HCT116 (cell line): Measurements from ENCODE around the gene ADAP2.

Source experiments
- ATF3 ChIP-seq: IDR thresholded peaks from 2 replicates; pipeline ENCODE4 v1.6.1; 2012
- CTCF ChIP-seq, 3 experiments: fragments of 200-600 bp in 1 of 3; sonication (generic) in 1 of 3; IDR thresholded peaks in 2 of 3; conservative IDR thresholded peaks in 1 of 3; 2 replicates each; pipeline ENCODE4 v1.5.1; 2012 to 2017; ENCODE audit warnings: low read depth in 2 of 3, low read length in 2 of 3, antibody characterized with exemption in 1 of 3, borderline replicate concordance in 1 of 3, control low read depth in 1 of 3, mild to moderate bottlenecking in 1 of 3, mixed read lengths in 1 of 3, mixed run types in 1 of 3, moderate library complexity in 1 of 3; ENCODE audit not compliant: insufficient read depth in 1 of 3
- EZH2phosphoT487 ChIP-seq: fragments of 200-600 bp; IDR thresholded peaks from 2 replicates; pipeline ENCODE4 v1.6.1; 2018; ENCODE audit warnings: antibody characterized with exemption, borderline replicate concordance
- POLR2A ChIP-seq: IDR thresholded peaks from 2 replicates; pipeline ENCODE4 v1.7.0; 2011; ENCODE audit warnings: borderline replicate concordance; ENCODE audit not compliant: insufficient read depth, insufficient read length; ENCODE audit errors: extremely low read depth
- POLR2AphosphoS5 ChIP-seq: IDR thresholded peaks from 2 replicates; pipeline ENCODE4 v1.6.1; 2011; ENCODE audit warnings: mild to moderate bottlenecking, low read depth, low read length, moderate library complexity
- RAD21 ChIP-seq: IDR thresholded peaks from 2 replicates; pipeline ENCODE4 v1.6.1; 2012; ENCODE audit warnings: low read depth, mild to moderate bottlenecking
- SIN3A ChIP-seq: IDR thresholded peaks from 2 replicates; pipeline ENCODE4 v1.6.1; 2012; ENCODE audit warnings: low read depth
- SRF ChIP-seq: IDR thresholded peaks from 2 replicates; pipeline ENCODE4 v1.6.1; 2012; ENCODE audit warnings: low read depth
- TCF7L2 ChIP-seq: IDR thresholded peaks from 2 replicates; pipeline ENCODE4 v1.7.0; 2011; ENCODE audit warnings: borderline replicate concordance, inconsistent platforms; ENCODE audit not compliant: insufficient read depth, insufficient read length; ENCODE audit errors: extremely low read depth
- YY1 ChIP-seq: IDR thresholded peaks from 2 replicates; pipeline ENCODE4 v1.6.1; 2011; ENCODE audit warnings: low read length, low read depth, moderate library complexity, mild to moderate bottlenecking; ENCODE audit not compliant: insufficient replicate concordance; ENCODE audit errors: extremely low read depth
- ZBTB33 ChIP-seq: IDR thresholded peaks from 2 replicates; pipeline ENCODE4 v1.6.1; 2011; ENCODE audit warnings: mild to moderate bottlenecking, low read length, moderate library complexity; ENCODE audit not compliant: insufficient replicate concordance; ENCODE audit errors: extremely low read depth

GRCh38 chr17:30982855-30983254 is 61.1 kb downstream of the ADAP2 start:
- TF ChIP-seq CTCF (IDR thresholded peaks at IDR 0.05 in 2 of 3, conservative IDR thresholded peaks at IDR 0.05 in 1 of 3; ENCODE audit: borderline replicate concordance in 1 of 3, insufficient read depth in 1 of 3, low read depth in 2 of 3, low read length in 2 of 3) (no peak), YY1 (no peak), ATF3 (no peak), POLR2A (no peak), POLR2AphosphoS5 (no peak), SRF (no peak), ZBTB33 (no peak), RAD21 (no peak), EZH2phosphoT487 (no peak), SIN3A (no peak), TCF7L2 (no peak)
